ENCODE results near the gene GFI1. TPM values are rescaled to one million over a fixed set of nuclear protein-coding genes. Genes with fewer than 3 reads are reported as not detected.

GFI1 gene
- total RNA-seq, 1 donor from 2014 or later = 0.89 TPM

DNA sequence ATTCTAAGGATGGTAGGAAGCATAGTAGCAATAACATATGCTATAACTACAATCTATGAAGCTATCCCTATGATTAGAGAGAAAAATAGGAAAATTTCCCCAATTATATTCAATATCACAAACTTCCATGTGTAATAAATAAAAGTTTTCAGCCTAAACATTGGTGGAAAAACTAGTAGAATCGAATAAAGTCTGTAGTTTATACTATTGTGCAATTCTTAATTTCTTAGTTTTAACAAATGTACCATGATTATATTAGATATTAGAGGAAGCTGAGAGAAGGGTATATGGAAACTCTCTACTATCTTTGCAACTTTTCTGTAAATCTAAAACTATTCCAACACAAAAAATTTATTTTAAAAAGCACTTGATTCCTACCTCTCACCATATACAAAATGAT is 13.8 kb upstream of the GFI1 start:
- H3K36me3 ChIP-seq (ENCODE audit: insufficient read depth, low read length) = no peaks in the 10 kb centered on the region
- no peak overlapping the region for H3K4me3 ChIP-seq (ENCODE audit: insufficient read depth, low read depth, low read length)
- DNase-seq (ENCODE audit: low read depth) (no peak), FAIRE-seq (no peak)
- no peak overlapping the region for H3K27ac ChIP-seq (ENCODE audit: low read depth, low read length)
- no peak overlapping the region for H3K27ac Mint-ChIP-seq (ENCODE audit: unreplicated experiment)
- H3K9me3 ChIP-seq (ENCODE audit: insufficient read depth, low read depth, low read length) = no peaks in the 10 kb centered on the region
- no peak overlapping the region for H3K4me3 Mint-ChIP-seq (ENCODE audit: unreplicated experiment)
- peaks cover 2% of the 10 kb centered on the region for H3K9me3 Mint-ChIP-seq (ENCODE audit: unreplicated experiment)
- H2AFZ ChIP-seq (ENCODE audit: low read depth, low read length) = no peak overlapping the region
- H4K20me1 ChIP-seq (ENCODE audit: insufficient read depth, low read length) = no peaks in the 10 kb centered on the region
- peaks cover 8% of the 10 kb centered on the region for H3K4me1 Mint-ChIP-seq (ENCODE audit: low read depth, unreplicated experiment)
- H3K36me3 Mint-ChIP-seq (ENCODE audit: low read depth, unreplicated experiment) = no peaks in the 10 kb centered on the region
- no peaks in the 10 kb centered on the region for H3K27me3 ChIP-seq (ENCODE audit: insufficient read depth, low read length)
- no peaks in the 10 kb centered on the region for H3K27me3 Mint-ChIP-seq (ENCODE audit: low read depth, unreplicated experiment)
- H3K79me2 ChIP-seq (ENCODE audit: insufficient read depth, low read length) = no peaks in the 10 kb centered on the region
- H3K9ac ChIP-seq (ENCODE audit: low read length) = no peak overlapping the region
- H3K4me2 ChIP-seq (ENCODE audit: low read length) = no peak overlapping the region
- H3K4me1 ChIP-seq (ENCODE audit: insufficient read depth, low read length) = no peaks in the 10 kb centered on the region
- no peak for TF ChIP-seq EZH2 (IDR thresholded peaks at IDR 0.05; ENCODE audit: insufficient read depth, low read length)
- TF ChIP-seq, protein P1, sequence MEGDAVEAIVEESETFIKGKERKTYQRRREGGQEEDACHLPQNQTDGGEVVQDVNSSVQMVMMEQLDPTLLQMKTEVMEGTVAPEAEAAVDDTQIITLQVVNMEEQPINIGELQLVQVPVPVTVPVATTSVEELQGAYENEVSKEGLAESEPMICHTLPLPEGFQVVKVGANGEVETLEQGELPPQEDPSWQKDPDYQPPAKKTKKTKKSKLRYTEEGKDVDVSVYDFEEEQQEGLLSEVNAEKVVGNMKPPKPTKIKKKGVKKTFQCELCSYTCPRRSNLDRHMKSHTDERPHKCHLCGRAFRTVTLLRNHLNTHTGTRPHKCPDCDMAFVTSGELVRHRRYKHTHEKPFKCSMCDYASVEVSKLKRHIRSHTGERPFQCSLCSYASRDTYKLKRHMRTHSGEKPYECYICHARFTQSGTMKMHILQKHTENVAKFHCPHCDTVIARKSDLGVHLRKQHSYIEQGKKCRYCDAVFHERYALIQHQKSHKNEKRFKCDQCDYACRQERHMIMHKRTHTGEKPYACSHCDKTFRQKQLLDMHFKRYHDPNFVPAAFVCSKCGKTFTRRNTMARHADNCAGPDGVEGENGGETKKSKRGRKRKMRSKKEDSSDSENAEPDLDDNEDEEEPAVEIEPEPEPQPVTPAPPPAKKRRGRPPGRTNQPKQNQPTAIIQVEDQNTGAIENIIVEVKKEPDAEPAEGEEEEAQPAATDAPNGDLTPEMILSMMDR (IDR thresholded peaks at IDR 0.05; ENCODE audit: insufficient read depth, low read depth, low read length) = no peak

GRCh38 chr1:92495392-92496063 is 8.8 kb upstream of the GFI1 start:
- Histone ChIP-seq H3K4me1 (ENCODE audit: insufficient read depth, low read length) (no peaks in the 10 kb centered on the region), H3K9ac (ENCODE audit: low read length) (no peak overlapping the region), H3K4me3 (ENCODE audit: insufficient read depth, low read depth, low read length) (no peak overlapping the region), H3K27ac (ENCODE audit: low read depth, low read length) (no peak overlapping the region), H3K27me3 (ENCODE audit: insufficient read depth, low read length) (no peaks in the 10 kb centered on the region), H3K79me2 (ENCODE audit: insufficient read depth, low read length) (no peaks in the 10 kb centered on the region), H4K20me1 (ENCODE audit: insufficient read depth, low read length) (no peaks in the 10 kb centered on the region), H2AFZ (ENCODE audit: low read depth, low read length) (no peak overlapping the region), H3K36me3 (ENCODE audit: insufficient read depth, low read length) (no peaks in the 10 kb centered on the region), H3K4me2 (ENCODE audit: low read length) (no peak overlapping the region), H3K9me3 (ENCODE audit: insufficient read depth, low read depth, low read length) (no peaks in the 10 kb centered on the region)
- Mint-ChIP-seq H3K4me1 (ENCODE audit: low read depth, unreplicated experiment) (no peaks in the 10 kb centered on the region), H3K4me3 (ENCODE audit: unreplicated experiment) (no peak overlapping the region), H3K36me3 (ENCODE audit: low read depth, unreplicated experiment) (no peaks in the 10 kb centered on the region), H3K9me3 (ENCODE audit: unreplicated experiment) (peaks cover 2% of the 10 kb centered on the region), H3K27me3 (ENCODE audit: low read depth, unreplicated experiment) (peaks cover 5% of the 10 kb centered on the region), H3K27ac (ENCODE audit: unreplicated experiment) (no peak overlapping the region)
- TF ChIP-seq EZH2 (IDR thresholded peaks at IDR 0.05; ENCODE audit: insufficient read depth, low read length) = no peak
- TF ChIP-seq, protein P1 (IDR thresholded peaks at IDR 0.05; ENCODE audit: insufficient read depth, low read depth, low read length) = no peak
- FAIRE-seq (no peak), DNase-seq (ENCODE audit: low read depth) (no peak)

DNA sequence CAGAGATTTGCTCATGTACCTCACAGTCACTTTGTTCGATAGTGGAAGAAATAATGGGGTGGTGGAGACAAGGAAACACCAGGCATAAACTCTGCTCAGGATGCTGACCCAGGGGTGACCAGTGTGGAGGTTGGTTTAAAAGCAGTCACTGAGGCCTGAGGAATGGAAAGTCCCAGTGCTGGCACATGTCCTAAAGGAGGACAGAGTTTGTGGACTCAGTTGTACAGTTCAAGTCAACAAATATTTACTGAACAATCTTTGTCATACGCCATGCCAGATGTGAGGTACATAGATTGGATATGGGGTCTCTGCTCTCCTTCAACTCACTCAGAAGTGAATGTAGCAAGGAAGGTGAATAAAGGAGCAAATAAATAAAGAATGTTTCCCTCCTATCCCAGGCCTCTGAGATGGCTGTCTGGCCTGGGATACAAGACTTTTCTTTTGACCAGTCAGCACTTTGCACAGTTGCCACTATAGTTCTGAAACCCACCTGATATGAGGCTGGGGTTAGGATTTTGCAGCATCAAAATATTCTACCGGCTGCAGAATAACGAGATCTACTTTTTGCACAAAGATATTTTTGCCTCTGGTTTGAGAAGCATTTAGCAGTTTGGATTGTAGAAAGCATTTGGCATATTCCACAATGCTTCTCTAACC is 7.9 kb upstream of the GFI1 start:
- H4K20me1 ChIP-seq (ENCODE audit: insufficient read depth, low read length) = no peaks in the 10 kb centered on the region
- no peaks in the 10 kb centered on the region for H3K79me2 ChIP-seq (ENCODE audit: insufficient read depth, low read length)
- H3K4me1 Mint-ChIP-seq (ENCODE audit: low read depth, unreplicated experiment) = no peaks in the 10 kb centered on the region
- H2AFZ ChIP-seq (ENCODE audit: low read depth, low read length) = no peak overlapping the region
- H3K27me3 ChIP-seq (ENCODE audit: insufficient read depth, low read length) = no peaks in the 10 kb centered on the region
- no peak overlapping the region for H3K4me3 Mint-ChIP-seq (ENCODE audit: unreplicated experiment)
- H3K4me2 ChIP-seq (ENCODE audit: low read length) = no peak overlapping the region
- no peaks in the 10 kb centered on the region for H3K9me3 ChIP-seq (ENCODE audit: insufficient read depth, low read depth, low read length)
- peaks cover 2% of the 10 kb centered on the region for H3K9me3 Mint-ChIP-seq (ENCODE audit: unreplicated experiment)
- no peak overlapping the region for H3K9ac ChIP-seq (ENCODE audit: low read length)
- H3K27me3 Mint-ChIP-seq (ENCODE audit: low read depth, unreplicated experiment) = peaks cover 7% of the 10 kb centered on the region
- no peaks in the 10 kb centered on the region for H3K4me1 ChIP-seq (ENCODE audit: insufficient read depth, low read length)
- H3K27ac Mint-ChIP-seq (ENCODE audit: unreplicated experiment) = no peak overlapping the region
- no peak overlapping the region for H3K27ac ChIP-seq (ENCODE audit: low read depth, low read length)
- no peak for DNase-seq (ENCODE audit: low read depth)
- no peak for FAIRE-seq
- no peaks in the 10 kb centered on the region for H3K36me3 Mint-ChIP-seq (ENCODE audit: low read depth, unreplicated experiment)
- TF ChIP-seq EZH2 (IDR thresholded peaks at IDR 0.05; ENCODE audit: insufficient read depth, low read length) = no peak
- TF ChIP-seq, protein P1 (IDR thresholded peaks at IDR 0.05; ENCODE audit: insufficient read depth, low read depth, low read length) = no peak
- H3K4me3 ChIP-seq (ENCODE audit: insufficient read depth, low read depth, low read length) = no peak overlapping the region
- no peaks in the 10 kb centered on the region for H3K36me3 ChIP-seq (ENCODE audit: insufficient read depth, low read length)

Data from astrocyte (in vitro differentiated cells and primary cell).